Activated CD8-positive, alpha-beta T cell treated with anti-CD3 and anti-CD28 coated beads for 36 hours (primary cell): ENCODE measurements around the gene FBRSL1. TPM values are rescaled to one million over a fixed set of nuclear protein-coding genes. Genes with fewer than 3 reads are reported as not detected.

Experiments
- ATAC-seq: fragments of 200-7000 bp; cut with Tn5 transposase; one replicate; pipeline ENCODE4 v1.10.0; 2021; ENCODE audit warnings: mild to moderate bottlenecking, moderate library complexity
- CTCF ChIA-PET: fragments of 350-600 bp; sonication (Branson Sonifier 250); formaldehyde crosslinking; loops from one replicate; lab custom pipeline; 2021; ENCODE audit warnings: antibody characterized with exemption; lab: Charles Lee
- POLR2A ChIA-PET: fragments of 350-600 bp; sonication (Branson Sonifier 250); formaldehyde crosslinking; loops from one replicate; lab custom pipeline; 2021; ENCODE audit warnings: antibody characterized with exemption; lab: Charles Lee
- DNase-seq: peaks from one replicate; pipeline ENCODE4 v3.0.0-alpha.2; 2020
- H3K27ac Mint-ChIP-seq: one replicate; pipeline ENCODE4 v1.8.0; 2021; ENCODE audit warnings: mild to moderate bottlenecking, mixed read lengths
- H3K27me3 Mint-ChIP-seq: one replicate; pipeline ENCODE4 v1.8.0; 2021; ENCODE audit warnings: mixed read lengths
- H3K36me3 Mint-ChIP-seq: one replicate; pipeline ENCODE4 v1.8.0; 2021; ENCODE audit warnings: low read depth, mixed read lengths
- H3K4me1 Mint-ChIP-seq: one replicate; pipeline ENCODE4 v1.8.0; 2021; ENCODE audit warnings: low read depth, mixed read lengths
- H3K4me3 Mint-ChIP-seq: one replicate; pipeline ENCODE4 v1.8.0; 2021; ENCODE audit warnings: mild to moderate bottlenecking, moderate library complexity, mixed read lengths
- H3K9me3 Mint-ChIP-seq: one replicate; pipeline ENCODE4 v1.8.0; 2021; ENCODE audit warnings: mixed read lengths
- intact Hi-C: fragments of 100-400 bp; cut with micrococcal nuclease; formaldehyde crosslinking; loops from one replicate; pipeline ENCODE4 v1.10.0; 2022
- total RNA-seq, 2 experiments: library from RNA; stranded (reverse); gene quantifications; one replicate each; pipeline ENCODE4 v1.2.3, GENCODE V29; 2021
- TF ChIP-seq, protein P1 (sequence below): fragments of 200-600 bp; IDR thresholded peaks from one replicate; pipeline ENCODE4 v1.8.0; 2022; ENCODE audit warnings: antibody characterized with exemption, mild to moderate bottlenecking

The FBRSL1 gene
- total RNA-seq, 2 experiments from 2014 or later = 41.4 to 48.1 TPM

GRCh38 chr12:132512197-132513069 lies 22.5 kb downstream of the FBRSL1 start:
- H3K27me3 Mint-ChIP-seq = no peaks in the 10 kb centered on the region
- ChIA-PET POLR2A (no interaction called here), CTCF (interaction anchor here (3.0 kb wide), 1 partner anchor 11 kb away, joined by 17 read pairs; no protein-coding TSS in a partner anchor)
- DNase-seq (no peak), ATAC-seq (no peak)
- peaks cover 11% of the 10 kb centered on the region for H3K36me3 Mint-ChIP-seq
- H3K4me3 Mint-ChIP-seq = no peak overlapping the region
- no peaks in the 10 kb centered on the region for H3K9me3 Mint-ChIP-seq
- TF ChIP-seq, protein P1, sequence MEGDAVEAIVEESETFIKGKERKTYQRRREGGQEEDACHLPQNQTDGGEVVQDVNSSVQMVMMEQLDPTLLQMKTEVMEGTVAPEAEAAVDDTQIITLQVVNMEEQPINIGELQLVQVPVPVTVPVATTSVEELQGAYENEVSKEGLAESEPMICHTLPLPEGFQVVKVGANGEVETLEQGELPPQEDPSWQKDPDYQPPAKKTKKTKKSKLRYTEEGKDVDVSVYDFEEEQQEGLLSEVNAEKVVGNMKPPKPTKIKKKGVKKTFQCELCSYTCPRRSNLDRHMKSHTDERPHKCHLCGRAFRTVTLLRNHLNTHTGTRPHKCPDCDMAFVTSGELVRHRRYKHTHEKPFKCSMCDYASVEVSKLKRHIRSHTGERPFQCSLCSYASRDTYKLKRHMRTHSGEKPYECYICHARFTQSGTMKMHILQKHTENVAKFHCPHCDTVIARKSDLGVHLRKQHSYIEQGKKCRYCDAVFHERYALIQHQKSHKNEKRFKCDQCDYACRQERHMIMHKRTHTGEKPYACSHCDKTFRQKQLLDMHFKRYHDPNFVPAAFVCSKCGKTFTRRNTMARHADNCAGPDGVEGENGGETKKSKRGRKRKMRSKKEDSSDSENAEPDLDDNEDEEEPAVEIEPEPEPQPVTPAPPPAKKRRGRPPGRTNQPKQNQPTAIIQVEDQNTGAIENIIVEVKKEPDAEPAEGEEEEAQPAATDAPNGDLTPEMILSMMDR = no peak
- intact Hi-C loops = no loop called here
- no peak overlapping the region for H3K27ac Mint-ChIP-seq
- H3K4me1 Mint-ChIP-seq = no peaks in the 10 kb centered on the region

- intact Hi-C loops = no loop called here
- Mint-ChIP-seq H3K27ac (no peak overlapping the region), H3K9me3 (peaks cover under 1% of the 10 kb centered on the region), H3K36me3 (peaks cover 13% of the 10 kb centered on the region), H3K27me3 (no peaks in the 10 kb centered on the region), H3K4me3 (no peak overlapping the region), H3K4me1 (peaks cover under 1% of the 10 kb centered on the region)
- TF ChIP-seq, protein P1 = no peak
- ATAC-seq (no peak), DNase-seq (no peak)
- CTCF ChIA-PET = interaction anchor here (3.0 kb wide), 1 partner anchor 10 kb away, joined by 17 read pairs; no protein-coding TSS in a partner anchor
- POLR2A ChIA-PET = no interaction called here
Measured at GRCh38 chr12:132513070-132513398, 23.1 kb downstream of the FBRSL1 start.

GRCh38 chr12:132513458-132514135 lies 23.6 kb downstream of the FBRSL1 start:
- CTCF ChIA-PET = interaction anchor here (3.0 kb wide), 1 partner anchor 10 kb away, joined by 17 read pairs; no protein-coding TSS in a partner anchor
- Mint-ChIP-seq H3K4me1 (peaks cover 3% of the 10 kb centered on the region), H3K4me3 (no peak overlapping the region), H3K9me3 (peaks cover 4% of the 10 kb centered on the region), H3K36me3 (peaks cover 19% of the 10 kb centered on the region), H3K27ac (no peak overlapping the region), H3K27me3 (no peaks in the 10 kb centered on the region)
- POLR2A ChIA-PET = no interaction called here
- DNase-seq (no peak), ATAC-seq (no peak)
- intact Hi-C loops = no loop called here
- TF ChIP-seq, protein P1 = no peak

DNA sequence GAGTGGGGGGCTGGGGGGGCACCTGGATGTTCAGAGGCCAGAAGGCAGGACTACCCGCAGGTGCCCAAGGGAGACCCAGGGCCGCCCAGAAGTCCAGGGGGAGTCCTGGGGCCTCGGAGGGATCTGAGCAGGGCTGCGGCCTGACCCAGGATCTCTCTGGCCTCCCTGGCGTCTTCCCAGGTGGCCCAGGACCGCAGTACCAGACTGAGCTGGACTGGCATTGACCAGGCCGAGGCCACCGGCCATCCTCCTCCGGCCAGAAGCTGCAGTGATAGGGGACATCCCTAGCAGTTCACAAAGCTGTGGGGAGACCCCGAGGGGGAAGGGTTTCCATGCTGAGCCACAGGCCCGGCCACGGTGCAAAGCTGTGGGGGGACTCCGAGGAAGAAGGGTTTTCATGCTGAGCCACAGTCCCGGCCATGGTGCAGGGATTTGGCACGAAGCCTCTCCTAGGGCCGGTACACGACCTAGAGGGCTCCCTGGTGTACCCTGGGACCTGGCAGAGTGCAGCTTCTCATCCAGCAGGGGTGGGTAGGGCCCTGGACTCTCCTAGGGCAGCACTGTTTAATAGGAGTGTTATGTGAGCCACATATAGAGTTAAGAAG lies 24.4 kb downstream of the FBRSL1 start:
- Mint-ChIP-seq H3K27ac (no peak overlapping the region), H3K36me3 (peaks cover 26% of the 10 kb centered on the region)

More for the DNA sequence above, 24.4 kb downstream of the FBRSL1 start:
- POLR2A ChIA-PET = no interaction called here
- DNase-seq (no peak), ATAC-seq (no peak)
- TF ChIP-seq, protein P1 = no peak
- CTCF ChIA-PET = interaction anchor here (3.0 kb wide), 1 partner anchor 9 kb away, joined by 17 read pairs; no protein-coding TSS in a partner anchor
- H3K4me3 Mint-ChIP-seq = no peak overlapping the region
- intact Hi-C loops = no loop called here
- H3K27me3 Mint-ChIP-seq = no peaks in the 10 kb centered on the region
- H3K9me3 Mint-ChIP-seq = peaks cover 4% of the 10 kb centered on the region
- peaks cover 3% of the 10 kb centered on the region for H3K4me1 Mint-ChIP-seq
